Cardiac fibroblast (primary cell): Measurements from ENCODE around the gene DONSON.
"Not testable (repeated sequence)": the region's sequence is repeated elsewhere in the genome, so short reads cannot be mapped to it uniquely, and the experiment has no call there.

Experiments
- DNase-seq, 2 donors: peaks; one replicate each; pipeline versions ENCODE4 v3.0.0 to v3.0.0-alpha.2; 2010; ENCODE audit warnings: low read depth in 2 of 2
- H3K4me3 ChIP-seq, 2 donors: replicated peaks in 1 of 2; 1 replicate in 1 of 2; 2 replicates in 1 of 2; pipeline ENCODE4 v1.5.1; 2011; ENCODE audit warnings: low read depth in 2 of 2, low read length in 2 of 2, mild to moderate bottlenecking in 2 of 2, moderate library complexity in 1 of 2
- TF ChIP-seq, protein P1 (sequence below): IDR thresholded peaks from one replicate; pipeline ENCODE4 v1.5.1; 2011; ENCODE audit warnings: low read depth, mild to moderate bottlenecking, low read length, inconsistent platforms

DONSON gene, protein sequence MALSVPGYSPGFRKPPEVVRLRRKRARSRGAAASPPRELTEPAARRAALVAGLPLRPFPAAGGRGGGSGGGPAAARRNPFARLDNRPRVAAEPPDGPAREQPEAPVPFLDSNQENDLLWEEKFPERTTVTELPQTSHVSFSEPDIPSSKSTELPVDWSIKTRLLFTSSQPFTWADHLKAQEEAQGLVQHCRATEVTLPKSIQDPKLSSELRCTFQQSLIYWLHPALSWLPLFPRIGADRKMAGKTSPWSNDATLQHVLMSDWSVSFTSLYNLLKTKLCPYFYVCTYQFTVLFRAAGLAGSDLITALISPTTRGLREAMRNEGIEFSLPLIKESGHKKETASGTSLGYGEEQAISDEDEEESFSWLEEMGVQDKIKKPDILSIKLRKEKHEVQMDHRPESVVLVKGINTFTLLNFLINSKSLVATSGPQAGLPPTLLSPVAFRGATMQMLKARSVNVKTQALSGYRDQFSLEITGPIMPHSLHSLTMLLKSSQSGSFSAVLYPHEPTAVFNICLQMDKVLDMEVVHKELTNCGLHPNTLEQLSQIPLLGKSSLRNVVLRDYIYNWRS

GRCh38 chr21:33588485-33589335 lies at the start of gene DONSON:
Gene DONSON, minus strand, starts transcription at chr21:33588684. Its CDS starts 43 bp downstream, at chr21:33588641.
- peak within 1 kb of the TSS; percentile 69 to 88 for H3K4me3 ChIP-seq
- TF ChIP-seq, protein P1, sequence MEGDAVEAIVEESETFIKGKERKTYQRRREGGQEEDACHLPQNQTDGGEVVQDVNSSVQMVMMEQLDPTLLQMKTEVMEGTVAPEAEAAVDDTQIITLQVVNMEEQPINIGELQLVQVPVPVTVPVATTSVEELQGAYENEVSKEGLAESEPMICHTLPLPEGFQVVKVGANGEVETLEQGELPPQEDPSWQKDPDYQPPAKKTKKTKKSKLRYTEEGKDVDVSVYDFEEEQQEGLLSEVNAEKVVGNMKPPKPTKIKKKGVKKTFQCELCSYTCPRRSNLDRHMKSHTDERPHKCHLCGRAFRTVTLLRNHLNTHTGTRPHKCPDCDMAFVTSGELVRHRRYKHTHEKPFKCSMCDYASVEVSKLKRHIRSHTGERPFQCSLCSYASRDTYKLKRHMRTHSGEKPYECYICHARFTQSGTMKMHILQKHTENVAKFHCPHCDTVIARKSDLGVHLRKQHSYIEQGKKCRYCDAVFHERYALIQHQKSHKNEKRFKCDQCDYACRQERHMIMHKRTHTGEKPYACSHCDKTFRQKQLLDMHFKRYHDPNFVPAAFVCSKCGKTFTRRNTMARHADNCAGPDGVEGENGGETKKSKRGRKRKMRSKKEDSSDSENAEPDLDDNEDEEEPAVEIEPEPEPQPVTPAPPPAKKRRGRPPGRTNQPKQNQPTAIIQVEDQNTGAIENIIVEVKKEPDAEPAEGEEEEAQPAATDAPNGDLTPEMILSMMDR, result no peak
- peak; percentile 78 to 87 for DNase-seq

GRCh38 chr21:33634254-33634653 lies 45.8 kb upstream of the DONSON start:
- H3K4me3 ChIP-seq, result no peak overlapping the region
- TF ChIP-seq, protein P1, result no peak
- no peak for DNase-seq

GRCh38 chr21:33626151-33626550 lies 37.7 kb upstream of the DONSON start:
- not testable (repeated sequence) for H3K4me3 ChIP-seq, DNase-seq

GRCh38 chr21:33622253-33622652 lies 33.8 kb upstream of the DONSON start:
- TF ChIP-seq, protein P1, result no peak
- DNase-seq, result no peak
- H3K4me3 ChIP-seq, result no peak overlapping the region

DNA sequence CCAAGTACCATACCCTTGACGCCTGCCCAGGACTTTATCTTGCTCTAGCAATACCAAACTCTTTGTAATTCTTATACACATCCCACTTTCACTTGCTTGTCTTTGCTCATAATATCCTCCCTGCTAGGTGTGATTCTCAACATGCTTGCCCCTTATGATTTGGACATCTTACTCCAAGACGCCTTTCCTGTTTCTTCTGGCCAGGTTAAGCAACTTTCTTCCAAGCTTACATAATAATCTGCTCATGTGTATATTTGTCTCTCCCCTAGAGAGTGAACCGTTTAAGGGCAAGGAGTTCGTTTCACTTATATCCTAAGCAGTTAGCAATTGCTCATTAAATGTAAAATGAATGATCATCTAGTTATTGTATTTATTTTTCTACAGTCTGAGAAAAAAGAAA lies 31.2 kb upstream of the DONSON start:
- no peak for DNase-seq
- TF ChIP-seq, protein P1, result no peak
- H3K4me3 ChIP-seq, result no peak overlapping the region

GRCh38 chr21:33618407-33618806 lies 29.9 kb upstream of the DONSON start:
- TF ChIP-seq, protein P1, result no peak
- no peak overlapping the region for H3K4me3 ChIP-seq
- DNase-seq, result no peak

- H3K4me3 ChIP-seq, DNase-seq: not testable (repeated sequence)
Measured at GRCh38 chr21:33617565-33617964, 29.1 kb upstream of the DONSON start.
